GM21381 (cell line): ENCODE data around the gene NR2F1-AS1.

Source experiments
- ATAC-seq: cut with Tn5 transposase; IDR thresholded peaks from one replicate; pipeline ENCODE4 v1.9.1; 2021; ENCODE audit warnings: mild to moderate bottlenecking, moderate library complexity; ENCODE audit not compliant: unreplicated experiment

Gene NR2F1-AS1

DNA sequence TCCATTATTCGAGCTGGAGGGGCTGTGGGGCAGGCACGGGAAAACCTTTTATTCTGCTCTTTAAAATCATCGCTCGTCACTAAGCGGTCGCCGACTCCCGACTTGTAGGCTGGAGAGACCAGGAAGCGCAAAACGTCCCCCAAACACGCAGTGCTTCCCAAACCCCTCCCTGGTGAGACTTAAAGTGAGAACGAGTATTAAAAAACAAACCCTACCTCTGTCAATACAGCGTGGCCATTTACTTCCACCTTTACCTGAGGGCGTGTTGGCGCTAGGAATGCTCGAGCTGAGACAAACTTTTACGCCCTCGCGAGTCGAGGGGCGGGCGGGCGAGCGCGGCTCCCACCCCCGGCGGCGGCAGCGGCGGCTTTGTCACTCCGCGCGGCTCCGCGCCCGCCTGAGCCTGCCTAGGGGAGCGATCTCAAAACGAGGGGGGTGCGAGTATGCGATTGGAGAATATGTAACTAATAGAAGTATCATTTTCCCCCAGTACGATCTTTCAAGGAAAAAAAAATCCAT, at the start of gene NR2F1-AS1:
Gene NR2F1-AS1 (minus strand): TSS at position 293 of the 519 bp plus-strand sequence.
- ATAC-seq: peak; percentile 24

GRCh38 chr5:93626801-93627200, 45.8 kb upstream of the NR2F1-AS1 start:
- ATAC-seq: no peak

GRCh38 chr5:93623153-93623552, 42.1 kb upstream of the NR2F1-AS1 start:
- no peak for ATAC-seq

GRCh38 chr5:93622240-93622885, 41.3 kb upstream of the NR2F1-AS1 start:
- ATAC-seq: no peak

GRCh38 chr5:93621327-93621798, 40.3 kb upstream of the NR2F1-AS1 start:
- ATAC-seq: peak; percentile 23

GRCh38 chr5:93620487-93621326, 39.7 kb upstream of the NR2F1-AS1 start:
- peak; percentile 98 for ATAC-seq

GRCh38 chr5:93616538-93617174, 35.6 kb upstream of the NR2F1-AS1 start:
- ATAC-seq: no peak

DNA sequence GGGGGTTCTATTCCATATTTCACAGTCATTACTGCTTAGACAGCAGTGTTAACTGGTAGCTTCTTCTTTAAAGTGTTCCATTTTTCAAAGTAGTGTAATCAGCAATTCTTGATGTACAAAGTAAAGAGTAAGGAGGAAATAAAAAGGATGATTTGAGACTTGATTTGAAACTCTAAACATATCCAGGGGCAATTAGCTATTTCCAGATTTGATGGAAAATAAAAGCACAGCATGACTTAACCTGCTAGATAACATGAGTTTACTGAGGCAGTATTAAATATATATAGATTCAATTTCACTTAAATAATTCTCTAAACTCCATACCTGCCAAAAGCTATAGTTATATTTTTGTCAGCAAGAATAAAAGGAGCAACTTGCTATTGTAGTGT, 31.8 kb upstream of the NR2F1-AS1 start:
- no peak for ATAC-seq

- no peak for ATAC-seq
Measured at GRCh38 chr5:93611976-93612854, 31.2 kb upstream of the NR2F1-AS1 start.

GRCh38 chr5:93611273-93611975, 30.4 kb upstream of the NR2F1-AS1 start:
- no peak for ATAC-seq

- ATAC-seq: no peak
Measured at GRCh38 chr5:93610581-93611272, 29.7 kb upstream of the NR2F1-AS1 start.

GRCh38 chr5:93609762-93610161, 28.7 kb upstream of the NR2F1-AS1 start:
- ATAC-seq: no peak

- no peak for ATAC-seq
Measured at GRCh38 chr5:93608855-93609254, 27.8 kb upstream of the NR2F1-AS1 start.

DNA sequence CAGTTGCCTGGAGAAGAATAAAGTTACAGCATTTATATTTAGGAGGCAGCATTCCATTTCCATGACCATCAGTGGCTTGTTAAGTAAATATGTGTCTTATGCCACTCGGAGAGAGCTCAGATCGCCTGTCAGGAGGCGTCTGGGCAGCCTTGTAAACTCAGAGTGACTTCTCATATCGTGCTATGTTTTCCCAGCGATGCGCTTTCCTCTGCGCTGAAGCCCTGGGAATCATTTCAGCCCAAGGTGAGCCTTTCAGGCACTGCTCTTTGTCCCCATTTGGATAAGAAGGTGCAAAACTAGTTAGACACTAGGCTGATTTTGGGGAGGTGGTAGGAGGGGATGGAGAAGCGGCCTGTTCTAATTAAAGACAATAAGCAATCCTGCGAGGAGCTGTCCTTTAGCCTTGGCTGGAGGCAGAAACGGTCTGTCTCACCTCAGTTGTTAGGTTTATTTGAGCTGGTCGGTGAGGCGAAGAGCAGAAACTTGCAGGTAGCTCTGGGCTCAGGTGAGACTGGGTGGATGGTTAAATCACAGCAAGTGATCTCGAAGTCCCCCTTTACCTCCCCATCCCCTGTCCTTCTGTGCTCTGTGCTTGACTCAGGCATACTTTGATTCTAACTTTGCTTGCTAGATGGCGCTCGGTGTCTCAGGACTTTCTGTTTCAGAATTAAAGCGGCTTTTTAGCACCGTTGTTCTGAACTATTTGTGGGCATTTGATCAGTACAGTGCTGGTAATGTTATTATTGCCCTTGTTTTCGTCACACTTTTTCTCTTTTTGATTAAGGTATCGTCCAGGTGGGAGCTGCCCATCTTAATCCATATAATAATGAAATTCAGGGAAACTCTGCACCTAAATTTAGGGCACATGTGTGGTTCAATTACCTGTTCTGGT, 26.6 kb upstream of the NR2F1-AS1 start:
- peak; percentile 81 for ATAC-seq

DNA sequence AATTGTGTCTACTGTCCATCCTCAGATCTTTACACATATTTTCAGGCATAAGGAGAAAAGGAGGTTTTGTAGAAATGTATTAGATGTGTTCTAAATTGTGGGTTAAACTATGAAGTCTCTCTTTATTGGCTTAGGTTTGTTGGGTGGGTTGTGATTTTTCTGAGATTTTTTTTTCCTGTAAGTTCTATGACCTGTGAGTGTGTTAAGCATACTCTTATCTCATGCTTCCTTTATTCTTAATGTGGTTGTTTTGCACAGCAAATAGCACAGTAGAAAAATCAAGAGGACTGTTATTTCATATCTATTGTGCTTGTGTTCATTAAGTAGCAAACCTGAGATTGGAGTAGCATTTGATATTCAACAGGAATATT, 25.3 kb upstream of the NR2F1-AS1 start:
- no peak for ATAC-seq

DNA sequence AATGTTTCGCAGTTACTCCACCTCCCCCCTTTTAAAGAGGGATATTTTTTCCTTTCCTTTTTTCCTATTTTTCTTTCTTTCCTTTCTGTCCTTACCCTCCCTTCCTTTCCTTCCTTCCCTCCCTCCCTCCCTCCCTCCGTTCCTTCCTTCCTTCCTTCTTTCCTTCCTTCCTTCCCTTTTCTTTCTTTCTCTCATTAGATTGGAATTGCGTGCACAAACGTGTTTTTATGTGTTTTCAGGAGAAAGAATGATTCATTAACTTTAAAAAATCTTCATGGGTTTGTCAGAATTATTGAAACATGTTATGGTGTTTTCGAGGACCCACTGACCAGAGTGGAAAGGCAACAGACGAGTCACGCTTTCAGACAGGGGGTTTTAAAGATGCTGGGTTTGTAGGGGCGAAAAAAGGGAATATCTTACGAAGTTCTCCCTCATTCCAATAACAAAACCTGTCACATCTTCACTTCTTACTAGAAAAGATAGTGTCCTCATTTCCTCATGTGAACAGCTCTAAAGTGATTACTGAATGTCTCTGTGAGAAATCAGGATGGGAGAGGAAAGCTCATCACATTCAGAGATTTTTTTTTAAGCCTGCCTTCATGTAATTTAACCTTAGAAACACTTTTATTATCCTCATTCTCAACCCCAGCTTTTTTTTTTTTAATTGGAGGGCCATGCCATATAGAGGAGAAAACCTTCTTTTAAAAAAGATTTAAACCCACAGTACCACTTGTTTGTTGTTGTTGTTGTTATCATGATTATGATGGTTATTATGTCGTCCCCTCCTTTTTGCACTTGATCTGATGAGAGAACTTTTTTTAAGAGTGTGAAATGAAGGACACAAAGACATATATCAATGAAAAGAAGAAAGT, 23.9 kb upstream of the NR2F1-AS1 start:
- ATAC-seq: no peak
